Testis (tissue), 2 donors: ENCODE results near the gene SMIM29.

Source experiments
- POLR2A ChIP-seq: fragments of 450-650 bp; IDR thresholded peaks from one replicate; pipeline ENCODE4 v1.6.1; 2017; ENCODE audit warnings: antibody characterized with exemption, mild to moderate bottlenecking, moderate library complexity
- TF ChIP-seq, protein P1 (sequence below), 3 experiments: fragments of 450-650 bp in 2 of 3; fragments of 200-600 bp in 1 of 3; sonication (generic) in 1 of 3; IDR thresholded peaks; one replicate each; pipeline ENCODE4 v1.5.1; 2016 to 2019; ENCODE audit warnings: antibody characterized with exemption in 3 of 3, mild to moderate bottlenecking in 2 of 3, moderate library complexity in 1 of 3

DNA sequence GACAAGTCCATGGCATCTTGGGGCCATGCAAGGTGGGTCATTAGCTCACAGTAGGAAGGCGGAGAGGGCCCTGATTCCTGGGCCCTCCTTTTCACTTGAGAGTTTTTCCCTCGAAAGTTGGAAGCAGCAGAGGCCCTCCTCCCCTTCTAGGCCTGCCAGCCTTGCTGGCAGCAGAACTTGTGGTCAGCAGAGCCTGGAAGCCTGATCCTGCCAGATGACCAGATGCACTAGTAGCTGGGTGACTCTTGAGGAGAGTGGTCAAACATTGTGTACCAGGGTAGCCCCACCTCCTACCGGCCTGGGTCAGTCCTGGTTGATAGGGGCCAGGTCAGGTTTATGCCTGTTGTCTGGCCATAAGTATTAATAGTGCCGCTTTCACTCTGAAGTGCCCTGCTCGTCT lies 15.9 kb downstream of the SMIM29 start:
- TF ChIP-seq, protein P1, sequence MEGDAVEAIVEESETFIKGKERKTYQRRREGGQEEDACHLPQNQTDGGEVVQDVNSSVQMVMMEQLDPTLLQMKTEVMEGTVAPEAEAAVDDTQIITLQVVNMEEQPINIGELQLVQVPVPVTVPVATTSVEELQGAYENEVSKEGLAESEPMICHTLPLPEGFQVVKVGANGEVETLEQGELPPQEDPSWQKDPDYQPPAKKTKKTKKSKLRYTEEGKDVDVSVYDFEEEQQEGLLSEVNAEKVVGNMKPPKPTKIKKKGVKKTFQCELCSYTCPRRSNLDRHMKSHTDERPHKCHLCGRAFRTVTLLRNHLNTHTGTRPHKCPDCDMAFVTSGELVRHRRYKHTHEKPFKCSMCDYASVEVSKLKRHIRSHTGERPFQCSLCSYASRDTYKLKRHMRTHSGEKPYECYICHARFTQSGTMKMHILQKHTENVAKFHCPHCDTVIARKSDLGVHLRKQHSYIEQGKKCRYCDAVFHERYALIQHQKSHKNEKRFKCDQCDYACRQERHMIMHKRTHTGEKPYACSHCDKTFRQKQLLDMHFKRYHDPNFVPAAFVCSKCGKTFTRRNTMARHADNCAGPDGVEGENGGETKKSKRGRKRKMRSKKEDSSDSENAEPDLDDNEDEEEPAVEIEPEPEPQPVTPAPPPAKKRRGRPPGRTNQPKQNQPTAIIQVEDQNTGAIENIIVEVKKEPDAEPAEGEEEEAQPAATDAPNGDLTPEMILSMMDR (IDR thresholded peaks at IDR 0.05), result no peak
- TF ChIP-seq POLR2A, result no peak
